Osteocyte (in vitro differentiated cells): ENCODE data around the gene ANO3. TPM values are rescaled to one million over a fixed set of nuclear protein-coding genes. Genes with fewer than 3 reads are reported as not detected.

Source experiments
- DNase-seq: peaks from one replicate; pipeline ENCODE4 v3.0.0; 2021; ENCODE audit warnings: mixed read lengths; ENCODE audit not compliant: unreplicated experiment; ENCODE audit errors: extremely low spot score
- H3K27ac Mint-ChIP-seq: one replicate; pipeline ENCODE4 v1.8.0; 2021; ENCODE audit warnings: mild to moderate bottlenecking, mixed read lengths; ENCODE audit not compliant: unreplicated experiment
- H3K27me3 Mint-ChIP-seq: one replicate; pipeline ENCODE4 v1.8.0; 2021; ENCODE audit warnings: mixed read lengths; ENCODE audit not compliant: unreplicated experiment
- H3K36me3 Mint-ChIP-seq: one replicate; pipeline ENCODE4 v1.8.0; 2021; ENCODE audit warnings: mixed read lengths; ENCODE audit not compliant: unreplicated experiment
- H3K4me1 Mint-ChIP-seq: one replicate; pipeline ENCODE4 v1.8.0; 2021; ENCODE audit warnings: mixed read lengths; ENCODE audit not compliant: unreplicated experiment
- H3K4me3 Mint-ChIP-seq: one replicate; pipeline ENCODE4 v1.8.0; 2021; ENCODE audit warnings: mild to moderate bottlenecking, moderate library complexity, mixed read lengths; ENCODE audit not compliant: unreplicated experiment
- H3K9me3 Mint-ChIP-seq: one replicate; pipeline ENCODE4 v1.8.0; 2021; ENCODE audit warnings: mixed read lengths; ENCODE audit not compliant: unreplicated experiment
- CTCF ChIP-seq: fragments of 200-600 bp; sonication (generic); IDR thresholded peaks from 2 replicates; pipeline ENCODE4 v1.5.0; 2021; ENCODE audit warnings: antibody characterized with exemption, mild to moderate bottlenecking, moderate library complexity
- total RNA-seq: library from RNA; stranded (reverse); gene quantifications from 2 replicates; pipeline ENCODE4 v1.2.1, GENCODE V29; 2021

The ANO3 gene
- total RNA-seq, 1 donor from 2014 or later: not detected

- DNase-seq: no peak
- no peaks in the 10 kb centered on the region for H3K9me3 Mint-ChIP-seq
- TF ChIP-seq CTCF: no peak
- peaks cover 11% of the 10 kb centered on the region for H3K27me3 Mint-ChIP-seq
- no peaks in the 10 kb centered on the region for H3K36me3 Mint-ChIP-seq
- H3K27ac Mint-ChIP-seq: no peak overlapping the region
- no peaks in the 10 kb centered on the region for H3K4me1 Mint-ChIP-seq
- no peak overlapping the region for H3K4me3 Mint-ChIP-seq
These were observed 92.3 kb downstream of the ANO3 start for GRCh38 chr11:26424255-26424654.

DNA sequence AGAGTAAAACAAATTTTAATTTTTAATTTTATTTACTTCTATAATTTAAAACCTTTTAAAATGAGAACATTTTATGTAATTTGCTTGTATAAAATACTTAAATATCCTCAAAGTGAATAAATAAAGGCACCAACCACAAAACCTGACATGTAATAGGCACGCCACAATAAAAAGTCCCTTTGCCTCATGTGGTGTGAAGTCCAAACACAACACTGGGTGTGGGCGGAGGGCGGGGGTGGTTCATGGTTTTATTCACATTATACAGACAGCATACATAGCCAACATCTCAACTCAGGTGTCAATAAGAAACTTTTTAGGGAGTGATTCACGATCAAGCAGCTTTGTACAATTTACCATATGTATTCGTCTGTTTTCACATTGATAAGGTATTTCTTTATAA lies 107.9 kb downstream of the ANO3 start:
- TF ChIP-seq CTCF: no peak
- H3K4me3 Mint-ChIP-seq: no peak overlapping the region
- no peaks in the 10 kb centered on the region for H3K4me1 Mint-ChIP-seq

DNA sequence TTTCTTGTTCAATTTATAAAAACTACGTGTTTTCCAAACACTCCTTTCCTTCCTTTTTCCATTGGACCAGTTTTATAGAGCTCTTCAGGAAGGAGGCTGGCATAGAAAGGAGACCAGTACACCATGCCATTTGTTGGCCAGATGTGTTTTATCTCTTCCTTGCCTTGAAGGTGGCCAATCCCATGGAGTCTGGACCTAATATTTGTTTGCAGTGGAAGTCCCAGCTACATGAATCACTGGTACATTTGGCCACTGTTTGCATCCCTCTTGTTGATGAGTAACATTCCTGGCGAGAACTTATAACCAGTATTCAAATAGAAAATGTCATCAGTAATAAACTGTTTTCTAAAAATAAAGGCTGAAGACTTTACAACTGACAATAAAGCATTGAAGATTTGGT lies 110.2 kb downstream of the ANO3 start:
- Mint-ChIP-seq H3K27ac (no peak overlapping the region), H3K4me3 (no peak overlapping the region), H3K9me3 (no peaks in the 10 kb centered on the region), H3K27me3 (no peaks in the 10 kb centered on the region), H3K4me1 (no peaks in the 10 kb centered on the region), H3K36me3 (no peaks in the 10 kb centered on the region)
- no peak for DNase-seq
- no peak for TF ChIP-seq CTCF

More for the DNA sequence above, 107.9 kb downstream of the ANO3 start:
- Mint-ChIP-seq H3K27me3 (no peaks in the 10 kb centered on the region), H3K9me3 (no peaks in the 10 kb centered on the region), H3K36me3 (no peaks in the 10 kb centered on the region), H3K27ac (no peak overlapping the region)
- no peak for DNase-seq

- Mint-ChIP-seq H3K36me3 (no peaks in the 10 kb centered on the region), H3K27ac (no peak overlapping the region)
These were observed 111.7 kb downstream of the ANO3 start for GRCh38 chr11:26443617-26444016.

GRCh38 chr11:26457636-26458035 lies 125.7 kb downstream of the ANO3 start:
- no peak overlapping the region for H3K4me3 Mint-ChIP-seq
- TF ChIP-seq CTCF: no peak
- H3K36me3 Mint-ChIP-seq: no peaks in the 10 kb centered on the region
- DNase-seq: no peak
- H3K4me1 Mint-ChIP-seq: no peaks in the 10 kb centered on the region
- peaks cover 3% of the 10 kb centered on the region for H3K9me3 Mint-ChIP-seq
- no peak overlapping the region for H3K27ac Mint-ChIP-seq
- H3K27me3 Mint-ChIP-seq: peaks cover 2% of the 10 kb centered on the region

More at GRCh38 chr11:26443617-26444016, 111.7 kb downstream of the ANO3 start:
- DNase-seq: no peak
- TF ChIP-seq CTCF: no peak
- Mint-ChIP-seq H3K4me3 (no peak overlapping the region), H3K4me1 (no peaks in the 10 kb centered on the region), H3K27me3 (no peaks in the 10 kb centered on the region), H3K9me3 (no peaks in the 10 kb centered on the region)
